Measurements from ENCODE around the gene CSRNP3. TPM values are rescaled to one million over a fixed set of nuclear protein-coding genes. Genes with fewer than 3 reads are reported as not detected.

CSRNP3 gene
- polyA plus RNA-seq, 2 of the 4 experiments (the other 2 are of a cell fraction): 0.05 to 0.25 TPM

GRCh38 chr2:165467921-165468320 is 1.6 kb upstream of the CSRNP3 start:
- FAIRE-seq: no peak
- ChIA-PET CTCF (no interaction called here), POLR2A (no interaction called here)
- Histone ChIP-seq H3K4me3 (no peak overlapping the region), H3K27ac (no peak overlapping the region), H3K9me3 (no peaks in the 10 kb centered on the region), H3K4me2 (no peak overlapping the region), H3K4me1 (no peaks in the 10 kb centered on the region)
- no peak for ATAC-seq
- WGBS (ENCODE audit: missing lambda C conversion rate): 69% methylated on average over 3 of the region's 3 CpGs
- DNase-seq (ENCODE audit: low read depth in 1 of 2, low spot score in 1 of 2): no peak
- TF ChIP-seq MAFK (IDR thresholded peaks at IDR 0.05; ENCODE audit: partially characterized antibody) (peak; percentile 84), CBX8 (IDR thresholded peaks at IDR 0.05) (no peak)

GRCh38 chr2:165470361-165470760 is 863 bp downstream of the CSRNP3 start:
- Histone ChIP-seq H3K9me3 (no peaks in the 10 kb centered on the region), H3K27ac (no peak overlapping the region), H3K4me1 (no peaks in the 10 kb centered on the region), H3K4me2 (peak overlapping the region; percentile 60; the same call in 2 of the 3 replicates), H3K4me3 (no peak overlapping the region)
- ChIA-PET CTCF (interaction anchor here (1.0 kb wide), 1 partner anchor 15 kb away, joined by 3 read pairs; no protein-coding TSS in a partner anchor), POLR2A (no interaction called here)
- FAIRE-seq (no peak), ATAC-seq (no peak), DNase-seq (ENCODE audit: low read depth in 1 of 2, low spot score in 1 of 2) (no peak)
- TF ChIP-seq EHF (CRISPR knock-in tag; IDR thresholded peaks at IDR 0.05) (no peak), PHF8 (IDR thresholded peaks at IDR 0.05; ENCODE audit: borderline replicate concordance, low read depth) (no peak), MAX (IDR thresholded peaks at IDR 0.05) (no peak), FOSB (CRISPR knock-in tag; IDR thresholded peaks at IDR 0.05) (no peak), HDAC2 (IDR thresholded peaks at IDR 0.05) (no peak), POLR2A (IDR thresholded peaks at IDR 0.05; ENCODE audit: low read length) (no peak), GATA3 (IDR thresholded peaks at IDR 0.05; ENCODE audit: borderline replicate concordance) (no peak)
- TF ChIP-seq, protein P1, sequence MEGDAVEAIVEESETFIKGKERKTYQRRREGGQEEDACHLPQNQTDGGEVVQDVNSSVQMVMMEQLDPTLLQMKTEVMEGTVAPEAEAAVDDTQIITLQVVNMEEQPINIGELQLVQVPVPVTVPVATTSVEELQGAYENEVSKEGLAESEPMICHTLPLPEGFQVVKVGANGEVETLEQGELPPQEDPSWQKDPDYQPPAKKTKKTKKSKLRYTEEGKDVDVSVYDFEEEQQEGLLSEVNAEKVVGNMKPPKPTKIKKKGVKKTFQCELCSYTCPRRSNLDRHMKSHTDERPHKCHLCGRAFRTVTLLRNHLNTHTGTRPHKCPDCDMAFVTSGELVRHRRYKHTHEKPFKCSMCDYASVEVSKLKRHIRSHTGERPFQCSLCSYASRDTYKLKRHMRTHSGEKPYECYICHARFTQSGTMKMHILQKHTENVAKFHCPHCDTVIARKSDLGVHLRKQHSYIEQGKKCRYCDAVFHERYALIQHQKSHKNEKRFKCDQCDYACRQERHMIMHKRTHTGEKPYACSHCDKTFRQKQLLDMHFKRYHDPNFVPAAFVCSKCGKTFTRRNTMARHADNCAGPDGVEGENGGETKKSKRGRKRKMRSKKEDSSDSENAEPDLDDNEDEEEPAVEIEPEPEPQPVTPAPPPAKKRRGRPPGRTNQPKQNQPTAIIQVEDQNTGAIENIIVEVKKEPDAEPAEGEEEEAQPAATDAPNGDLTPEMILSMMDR (IDR thresholded peaks at IDR 0.05): no peak
- TF ChIP-seq, protein P2, sequence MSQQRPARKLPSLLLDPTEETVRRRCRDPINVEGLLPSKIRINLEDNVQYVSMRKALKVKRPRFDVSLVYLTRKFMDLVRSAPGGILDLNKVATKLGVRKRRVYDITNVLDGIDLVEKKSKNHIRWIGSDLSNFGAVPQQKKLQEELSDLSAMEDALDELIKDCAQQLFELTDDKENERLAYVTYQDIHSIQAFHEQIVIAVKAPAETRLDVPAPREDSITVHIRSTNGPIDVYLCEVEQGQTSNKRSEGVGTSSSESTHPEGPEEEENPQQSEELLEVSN (IDR thresholded peaks at IDR 0.05; ENCODE audit: borderline replicate concordance, low read depth): no peak
- TF ChIP-seq, protein P3, sequence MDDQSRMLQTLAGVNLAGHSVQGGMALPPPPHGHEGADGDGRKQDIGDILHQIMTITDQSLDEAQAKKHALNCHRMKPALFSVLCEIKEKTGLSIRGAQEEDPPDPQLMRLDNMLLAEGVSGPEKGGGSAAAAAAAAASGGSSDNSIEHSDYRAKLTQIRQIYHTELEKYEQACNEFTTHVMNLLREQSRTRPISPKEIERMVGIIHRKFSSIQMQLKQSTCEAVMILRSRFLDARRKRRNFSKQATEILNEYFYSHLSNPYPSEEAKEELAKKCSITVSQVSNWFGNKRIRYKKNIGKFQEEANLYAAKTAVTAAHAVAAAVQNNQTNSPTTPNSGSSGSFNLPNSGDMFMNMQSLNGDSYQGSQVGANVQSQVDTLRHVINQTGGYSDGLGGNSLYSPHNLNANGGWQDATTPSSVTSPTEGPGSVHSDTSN (IDR thresholded peaks at IDR 0.05): no peak

- WGBS (ENCODE audit: missing lambda C conversion rate): 19% methylated on average over 1 of the region's 1 CpG
- ChIA-PET POLR2A (no interaction called here), CTCF (no interaction called here)
- FAIRE-seq: no peak
- Histone ChIP-seq H3K4me1 (no peaks in the 10 kb centered on the region), H3K4me2 (no peak overlapping the region), H3K4me3 (no peak overlapping the region), H3K9me3 (no peaks in the 10 kb centered on the region), H3K27ac (no peak overlapping the region)
- no peak for DNase-seq (ENCODE audit: low read depth in 1 of 2, low spot score in 1 of 2)
- no peak for ATAC-seq
- TF ChIP-seq HOXB13 (CRISPR knock-in tag; IDR thresholded peaks at IDR 0.05; ENCODE audit: low read depth) (no peak), KDM1A (IDR thresholded peaks at IDR 0.05; ENCODE audit: low read depth) (no peak), SREBF2 (IDR thresholded peaks at IDR 0.05) (no peak), MAZ (IDR thresholded peaks at IDR 0.05; ENCODE audit: borderline replicate concordance, low read depth, low read length) (no peak), BCL3 (IDR thresholded peaks at IDR 0.05) (no peak), MYC (IDR thresholded peaks at IDR 0.05; ENCODE audit: borderline replicate concordance, low read length) (no peak), SMC3 (IDR thresholded peaks at IDR 0.05) (no peak), ZFP36 (IDR thresholded peaks at IDR 0.05; ENCODE audit: borderline replicate concordance, partially characterized antibody) (no peak), MAFK (IDR thresholded peaks at IDR 0.05; ENCODE audit: partially characterized antibody) (no peak), CEBPB (IDR thresholded peaks at IDR 0.05) (no peak)
These were observed 2.0 kb downstream of the CSRNP3 start for GRCh38 chr2:165471349-165471950.
